Stimulated activated CD4-positive, alpha-beta T cell treated with anti-CD3 and anti-CD28 coated beads, TNF-alpha, amount 100 ng/mL, for 4 hours (primary cell): ENCODE measurements around the gene HDAC10.

Experiments
- DNase-seq, 3 experiments: peaks; one replicate each; pipeline ENCODE4 v3.0.0-alpha.2; 2020; ENCODE audit warnings: low read depth in 3 of 3

Gene HDAC10

DNA sequence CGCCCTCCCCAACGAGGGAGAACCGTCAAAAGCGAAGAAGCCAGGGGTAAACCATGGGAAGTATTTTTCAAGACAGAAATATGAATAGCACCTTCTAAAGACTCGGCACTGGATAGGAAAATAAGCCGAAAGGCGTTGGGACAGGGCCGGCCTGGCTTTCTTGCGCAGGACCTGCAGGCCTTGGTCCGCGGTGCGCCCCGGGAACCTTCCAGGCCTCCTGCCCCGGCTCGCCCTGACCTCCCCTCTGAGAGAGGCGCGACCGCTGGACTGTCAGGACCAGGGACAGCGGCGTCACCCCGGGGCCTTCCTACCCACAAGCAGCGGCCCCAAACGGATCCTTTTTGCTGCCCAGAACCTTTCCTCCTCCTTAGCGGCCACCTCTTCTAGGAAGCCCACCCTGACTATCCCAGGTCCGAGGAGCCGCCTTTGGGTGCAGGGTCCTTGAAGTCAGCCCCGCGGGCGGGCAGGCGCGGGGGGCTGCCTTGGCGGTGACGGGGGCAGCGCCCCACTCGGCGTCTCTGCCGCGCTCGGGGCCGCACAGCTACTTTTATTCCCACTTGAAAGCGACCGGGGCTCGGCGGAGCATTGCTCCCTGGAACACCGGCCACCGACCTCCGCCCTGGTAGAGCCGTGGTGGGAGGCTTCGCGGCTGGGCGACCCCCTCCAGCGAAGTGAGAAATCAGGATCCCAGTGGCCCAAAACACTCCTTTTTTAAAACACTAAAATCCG lies 19.8 kb upstream of the HDAC10 start:
- peak; percentile 34 to 48 (median 45) for DNase-seq

DNA sequence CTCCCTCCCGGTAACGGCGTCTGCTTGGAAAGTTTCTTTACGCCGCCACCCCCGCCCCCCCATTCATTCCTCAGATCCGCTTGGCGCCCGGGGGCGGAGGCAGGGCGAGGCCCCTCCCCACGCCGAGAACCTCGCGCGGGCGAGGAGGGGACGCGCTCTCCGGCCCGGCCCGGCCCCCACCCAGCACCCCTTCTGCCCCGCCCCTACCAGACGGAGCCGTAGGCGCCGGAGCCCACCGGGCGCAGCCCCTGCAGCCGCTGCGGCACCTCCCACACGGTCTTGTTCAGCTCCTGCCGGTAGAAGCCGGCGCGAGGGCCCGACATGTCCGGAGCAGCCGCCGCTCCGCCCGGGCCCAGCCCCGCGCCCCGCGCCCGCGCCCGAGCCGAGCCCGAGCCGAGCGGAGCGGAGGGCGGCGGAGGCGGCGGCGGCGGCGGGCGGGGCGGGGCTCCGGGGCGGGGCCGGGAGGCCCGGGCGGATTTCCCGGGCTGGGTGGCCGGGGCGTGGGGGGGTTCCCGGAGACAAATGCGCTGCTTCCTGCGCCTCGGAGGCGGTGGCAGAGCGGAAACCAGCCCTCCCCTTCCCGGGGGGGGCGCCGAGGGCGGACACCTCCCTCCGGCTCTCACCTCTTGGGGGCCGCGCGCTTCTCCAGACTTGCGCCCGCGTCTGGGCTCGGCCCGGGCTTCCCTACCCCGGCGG lies 19.1 kb upstream of the HDAC10 start, which contains the start of gene MAPK11:
MAPK11 (minus strand) TSS at position 411 of the 696 bp plus-strand sequence; CDS start at position 323, 88 bp downstream.
- peak; percentile 53 to 63 (median 57) for DNase-seq

DNA sequence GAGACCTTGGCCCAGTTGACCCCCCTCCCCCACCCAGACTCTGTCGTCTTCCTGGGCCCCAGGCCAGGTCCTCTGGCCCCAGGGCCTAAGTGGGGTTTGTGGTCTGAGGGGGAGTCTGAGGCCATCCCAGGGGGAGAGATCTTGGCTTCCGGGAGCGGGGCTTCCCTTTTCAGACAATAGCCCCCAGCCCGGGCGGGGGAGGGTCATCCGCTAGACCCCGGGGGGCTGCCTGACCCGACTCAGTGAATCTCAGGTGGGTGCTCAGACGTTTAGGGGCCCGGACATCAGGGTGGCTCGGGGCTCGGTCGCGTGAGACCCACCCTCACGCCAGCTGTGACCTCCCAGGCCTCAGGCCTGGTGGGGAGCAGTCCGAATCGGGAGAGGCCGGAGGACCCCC lies 18.5 kb upstream of the HDAC10 start:
- DNase-seq: no peak

DNA sequence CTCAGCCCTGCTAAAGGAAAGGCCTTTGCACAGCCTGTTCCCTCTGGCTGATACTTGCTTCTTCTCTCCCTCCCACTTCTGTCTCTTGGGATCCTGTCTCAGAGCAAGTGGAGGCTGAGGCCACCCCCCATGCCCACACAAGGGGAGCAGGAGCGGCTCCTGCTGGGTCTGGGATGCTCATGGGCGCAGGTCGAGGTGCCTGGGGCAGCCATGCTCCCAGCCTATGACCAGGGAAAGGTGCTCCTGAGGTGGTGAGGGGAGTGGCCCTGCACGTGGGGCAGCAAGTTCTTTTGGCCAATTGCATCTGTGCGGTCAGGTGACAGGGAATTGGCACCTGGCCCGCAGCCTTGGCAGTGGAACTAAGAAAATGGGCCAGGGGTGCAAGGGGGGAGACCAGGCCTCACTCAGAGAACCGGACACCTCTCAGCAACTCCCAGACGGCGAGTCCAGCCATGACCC lies 17.6 kb upstream of the HDAC10 start:
- DNase-seq: no peak

DNA sequence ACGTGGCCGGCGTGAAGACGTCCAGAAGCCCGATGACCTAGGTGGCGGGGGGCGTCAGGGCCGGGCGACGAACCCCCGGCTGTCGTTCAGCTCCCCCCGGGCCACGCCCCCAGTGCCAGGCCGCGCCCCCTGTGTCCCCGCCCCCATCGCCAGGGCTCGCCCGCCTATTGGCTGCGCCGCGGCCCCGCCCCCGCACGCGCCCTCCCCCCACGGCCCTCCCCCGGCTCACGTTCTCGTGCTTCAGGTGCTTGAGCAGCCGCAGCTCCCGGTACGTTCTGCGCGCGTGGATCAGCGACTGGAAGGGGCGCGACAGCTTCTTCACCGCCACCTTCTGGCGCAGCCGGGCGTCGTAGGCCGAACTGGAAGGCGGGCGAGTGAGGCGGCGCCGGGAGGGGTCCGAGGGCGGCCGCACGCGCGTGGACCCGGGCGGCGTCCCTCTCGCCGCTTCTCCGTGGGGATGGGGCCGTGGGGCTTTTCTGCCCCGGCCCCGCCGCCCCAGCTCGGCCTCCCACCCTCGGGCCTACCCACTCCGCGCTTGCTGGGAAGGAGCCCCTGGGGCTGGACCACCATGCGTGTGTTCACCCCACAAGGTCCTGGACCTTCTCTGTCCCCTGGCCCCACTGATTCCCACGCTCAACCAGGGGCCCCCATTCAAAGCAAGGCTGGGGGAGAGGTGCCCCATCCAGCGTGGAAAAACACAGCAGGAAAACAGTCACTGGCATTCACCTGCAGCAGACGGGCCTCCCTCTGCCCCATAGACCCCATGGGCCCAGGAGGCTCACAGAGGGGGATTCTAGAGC lies 16.7 kb upstream of the HDAC10 start:
- DNase-seq: peak in 2 of 3 experiments; percentile 27 to 39

DNA sequence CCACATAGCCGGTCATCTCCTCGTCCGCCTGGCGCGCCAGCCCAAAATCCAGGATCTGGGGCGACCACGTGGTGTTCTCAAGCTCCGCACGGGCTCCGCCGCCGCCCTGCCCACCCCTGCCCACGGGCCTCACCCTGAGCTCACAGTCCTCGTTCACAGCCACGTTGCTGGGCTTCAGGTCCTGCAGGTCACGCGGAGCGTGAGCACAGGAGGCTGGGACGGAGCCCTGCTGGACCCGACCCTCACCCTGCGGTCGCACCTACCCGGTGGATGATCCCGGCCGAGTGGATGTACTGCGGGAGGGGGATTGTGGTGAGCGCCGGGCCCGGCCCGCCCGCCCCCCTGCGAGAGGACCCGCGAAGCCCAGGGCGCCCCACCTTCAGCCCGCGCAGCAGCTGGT lies 15.9 kb upstream of the HDAC10 start:
- DNase-seq: no peak

DNA sequence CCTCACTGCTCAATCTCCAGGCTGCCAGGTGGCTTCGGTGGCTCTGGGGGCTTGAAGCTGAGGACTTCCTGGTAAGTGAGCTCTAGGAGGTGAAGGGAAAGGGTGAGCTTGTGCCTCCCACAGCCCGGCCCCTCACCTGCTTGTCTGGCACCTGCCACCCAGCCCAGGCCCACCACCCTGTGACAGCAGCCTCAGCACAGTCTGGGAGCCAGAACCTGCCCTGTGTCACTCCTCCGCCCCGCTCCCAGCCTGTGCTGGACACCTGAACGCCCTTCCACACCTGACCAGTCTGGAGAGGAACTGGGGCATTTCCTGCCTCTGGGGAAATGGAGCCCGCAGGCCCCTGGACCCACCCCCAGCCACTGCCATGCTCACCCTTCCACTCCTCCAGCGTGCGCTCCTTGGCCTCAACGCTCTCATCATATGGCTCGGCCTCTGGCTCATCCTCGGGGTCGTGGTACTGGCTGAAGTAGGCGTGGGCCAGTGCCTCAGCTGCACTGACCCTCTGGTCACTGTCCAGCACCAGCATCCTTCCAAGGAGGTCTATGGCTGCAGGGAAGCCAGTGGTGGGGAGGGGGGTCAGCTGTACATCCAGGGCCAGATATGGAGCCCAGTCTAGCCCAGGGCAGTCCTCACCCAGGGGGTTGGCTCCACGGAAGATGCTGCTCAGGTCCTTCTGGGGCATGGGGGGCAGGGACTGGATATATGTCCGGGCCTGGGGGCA lies 14.0 kb upstream of the HDAC10 start:
- no peak for DNase-seq

DNA sequence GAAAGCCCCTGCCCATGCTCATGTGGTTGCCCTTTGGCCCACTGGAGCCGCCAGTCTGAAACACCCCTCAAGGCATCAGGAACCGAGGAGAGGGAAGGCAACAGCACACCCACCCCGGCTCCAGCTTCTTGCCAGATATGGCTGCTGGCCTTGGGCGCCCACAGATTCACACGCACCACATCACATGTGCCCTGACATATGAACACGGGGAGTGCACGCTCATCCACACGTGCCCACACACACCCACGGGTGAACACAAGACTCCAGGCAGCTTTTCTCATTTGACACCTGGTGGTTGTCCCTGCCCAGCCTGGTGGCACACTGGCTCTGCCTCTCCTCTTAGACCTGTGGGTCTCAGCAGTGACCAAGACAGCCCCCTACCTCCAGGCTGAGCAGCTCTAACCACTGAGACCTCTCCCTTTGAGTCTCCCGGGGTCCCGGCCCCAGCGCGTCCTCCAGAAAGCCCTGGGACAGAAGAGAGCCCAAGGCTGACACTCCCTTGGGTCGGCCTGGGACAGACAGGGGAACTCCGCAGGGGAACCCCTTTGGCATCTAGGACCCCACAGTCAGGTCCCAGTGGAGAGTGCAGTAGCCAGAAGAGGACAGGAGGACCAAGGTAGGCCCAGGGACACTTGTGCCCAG lies 13.2 kb upstream of the HDAC10 start:
- DNase-seq: no peak

DNA sequence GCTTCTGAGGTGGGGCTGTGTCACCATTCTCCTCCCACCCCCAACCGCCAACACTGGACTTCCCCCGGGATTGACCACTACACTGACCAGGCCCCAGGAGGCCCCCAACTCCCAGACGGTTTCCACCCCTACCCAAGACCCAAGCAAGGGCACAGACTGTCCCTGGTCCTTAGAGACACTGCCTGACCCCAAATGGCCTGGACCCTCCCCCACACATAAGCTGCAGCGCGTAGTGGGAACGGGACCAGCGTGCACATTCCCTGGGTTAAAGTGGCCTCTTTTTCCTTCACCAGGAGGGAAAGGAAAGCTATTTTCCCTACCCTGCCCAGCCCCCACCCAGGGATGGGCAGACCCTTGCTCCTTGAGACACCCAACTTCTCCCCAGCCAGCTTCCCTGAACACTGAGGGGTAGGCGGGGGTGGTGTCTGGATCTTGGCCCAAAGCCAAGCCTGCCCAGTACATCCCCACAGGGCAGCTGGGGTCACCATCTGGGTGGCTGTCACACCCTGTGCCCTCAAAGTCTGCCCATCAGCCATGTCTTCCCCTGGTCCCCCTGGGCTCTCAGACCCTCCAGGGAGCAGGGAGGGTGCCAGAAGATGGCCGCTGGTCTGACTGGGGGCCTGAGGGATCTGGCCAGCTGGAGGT lies 12.0 kb upstream of the HDAC10 start:
- no peak for DNase-seq

DNA sequence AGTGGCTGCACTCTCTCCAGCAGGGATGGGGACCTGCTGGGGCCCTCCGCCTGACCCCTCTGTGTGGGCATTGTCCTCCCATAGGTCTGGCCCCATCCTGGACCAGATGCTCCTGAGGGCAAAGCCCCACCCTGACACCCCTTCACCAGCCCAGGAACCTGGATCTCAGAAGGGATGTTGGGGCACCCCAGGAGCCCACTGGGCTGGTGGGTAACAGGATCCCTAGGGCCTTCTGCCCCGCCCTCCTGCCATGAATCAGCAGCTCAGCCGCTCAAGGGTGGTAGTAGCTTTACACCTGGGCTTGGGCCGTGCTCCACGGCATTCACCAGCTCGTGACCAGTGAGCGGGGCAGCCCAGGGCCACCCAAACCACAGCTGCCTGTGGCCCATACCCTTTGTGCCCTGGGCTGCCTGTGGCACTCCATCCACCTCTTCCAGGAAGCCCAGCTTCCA lies 11.4 kb upstream of the HDAC10 start:
- DNase-seq: no peak

DNA sequence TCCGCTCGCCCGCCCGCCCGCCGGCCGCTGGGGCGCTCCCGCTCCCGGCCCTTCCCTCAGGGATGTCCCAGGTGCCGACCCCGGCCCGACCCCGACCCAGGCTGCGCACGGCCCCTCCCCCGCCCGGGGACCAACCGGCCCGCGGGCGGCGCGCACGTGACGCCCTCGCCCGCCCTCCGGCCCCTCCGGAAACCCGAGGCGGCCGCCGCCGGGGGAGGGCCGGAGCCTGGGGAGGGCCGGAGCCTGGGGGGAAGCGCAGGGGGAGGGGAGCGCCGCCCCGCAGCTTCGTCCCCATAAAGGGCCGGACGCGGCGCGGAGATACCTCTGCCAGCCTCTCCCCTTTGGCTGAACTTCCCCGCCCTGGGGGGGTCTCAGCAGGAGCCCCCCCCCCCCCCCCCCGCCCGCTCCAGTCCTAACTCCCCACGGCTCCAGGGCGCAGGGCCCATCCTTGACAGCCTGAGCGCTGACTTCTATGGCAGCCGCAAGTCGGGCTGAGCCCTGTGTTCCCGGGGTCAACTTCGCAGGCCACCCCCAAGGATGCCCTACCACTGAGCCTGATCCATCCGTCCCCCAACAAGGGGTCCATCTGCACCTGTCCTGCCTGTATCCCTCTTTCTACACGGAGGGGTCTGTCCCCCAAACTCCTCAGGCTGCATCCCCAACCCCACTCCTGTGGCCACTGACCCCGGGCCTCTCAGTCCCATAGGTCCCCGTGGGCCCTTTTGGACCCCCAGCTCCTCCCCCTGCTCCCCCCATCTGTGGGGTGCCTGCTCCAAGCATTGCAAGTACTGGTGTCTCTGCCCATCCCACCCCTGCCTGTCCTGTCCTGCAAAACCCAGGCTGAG lies 10.8 kb upstream of the HDAC10 start, which contains the start of gene MAPK12:
MAPK12 (minus strand) TSS at position 69 of the 845 bp plus-strand sequence. CDS start 174 bp downstream, outside the sequence.
- DNase-seq: no peak

DNA sequence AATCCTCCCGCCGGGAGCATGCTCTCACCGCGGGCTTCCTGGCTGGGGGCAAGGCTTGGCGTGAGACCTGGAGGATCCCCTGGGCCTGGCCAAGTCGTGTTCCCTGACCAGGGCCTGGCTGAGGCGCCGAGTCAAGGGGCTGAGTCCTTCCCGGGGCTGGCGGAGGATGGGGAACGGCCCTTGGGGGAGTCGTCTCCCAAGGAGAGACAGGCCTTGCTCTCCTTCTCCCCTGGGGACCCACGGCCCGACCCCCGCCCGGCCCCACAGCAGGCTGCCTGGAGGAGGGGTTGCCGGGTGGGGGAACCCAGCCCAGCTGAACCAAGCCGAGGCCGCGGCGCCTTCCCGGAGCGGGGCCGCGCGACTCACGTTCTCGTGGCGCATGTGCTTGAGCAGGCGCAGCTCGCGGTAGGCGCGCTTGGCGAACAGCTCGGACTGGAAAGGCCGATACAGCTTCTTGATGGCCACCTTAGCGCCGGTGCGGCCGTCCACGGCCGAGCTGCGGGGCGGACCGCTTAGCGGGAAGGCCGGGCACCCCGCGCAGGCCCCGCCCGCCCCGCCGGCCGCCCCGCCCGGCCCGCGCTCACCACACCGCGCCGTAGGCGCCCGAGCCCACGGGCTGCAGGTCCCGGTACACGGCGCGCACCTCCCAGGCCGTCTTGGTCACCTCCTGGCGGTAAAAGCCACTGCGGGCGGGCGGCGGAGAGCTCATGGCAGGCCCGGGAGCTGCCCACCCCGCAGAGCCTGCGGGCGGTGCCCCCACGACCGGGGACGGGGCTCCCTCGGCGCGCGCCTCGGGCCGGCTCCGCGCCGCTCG lies 9.9 kb upstream of the HDAC10 start:
- no peak for DNase-seq

DNA sequence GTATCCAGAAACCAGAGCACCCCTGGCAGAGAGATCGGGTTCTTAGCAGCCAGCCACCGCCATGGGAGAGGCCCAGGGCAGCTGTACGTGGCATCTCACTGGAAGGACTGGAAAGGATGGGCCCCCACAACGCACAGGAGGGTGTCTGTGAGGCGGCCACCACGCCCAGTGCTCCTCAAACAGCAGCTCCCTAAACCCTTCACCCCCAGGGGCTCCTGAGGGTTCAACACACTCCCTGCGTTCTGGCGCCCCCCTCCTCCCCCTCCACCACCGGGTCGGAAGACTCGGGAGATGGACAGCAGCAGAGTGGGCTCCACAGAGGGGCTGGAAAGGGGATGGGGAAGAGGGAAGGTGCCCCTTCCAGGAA lies 9.4 kb upstream of the HDAC10 start:
- no peak for DNase-seq

DNA sequence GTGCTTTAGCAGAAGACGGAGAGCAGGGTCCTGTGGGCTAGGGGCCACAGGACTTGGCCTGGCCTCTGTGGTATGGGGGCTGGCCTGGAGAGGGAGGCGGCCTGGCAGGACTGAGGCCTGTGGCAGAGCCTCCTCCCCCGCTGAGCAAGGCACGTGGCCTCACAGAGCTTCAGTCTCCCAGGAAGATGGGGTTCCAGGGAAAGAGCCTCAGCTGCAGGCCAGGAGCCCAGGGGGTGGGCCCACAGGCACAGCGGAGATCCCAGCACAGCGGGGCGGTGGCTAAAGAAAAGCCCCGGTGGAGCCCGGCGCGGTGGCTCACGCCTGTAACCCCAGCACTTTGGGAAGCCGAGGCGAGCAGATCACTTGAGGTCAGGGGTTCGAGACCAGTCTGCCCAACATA lies 8.2 kb upstream of the HDAC10 start:
- DNase-seq: no peak

DNA sequence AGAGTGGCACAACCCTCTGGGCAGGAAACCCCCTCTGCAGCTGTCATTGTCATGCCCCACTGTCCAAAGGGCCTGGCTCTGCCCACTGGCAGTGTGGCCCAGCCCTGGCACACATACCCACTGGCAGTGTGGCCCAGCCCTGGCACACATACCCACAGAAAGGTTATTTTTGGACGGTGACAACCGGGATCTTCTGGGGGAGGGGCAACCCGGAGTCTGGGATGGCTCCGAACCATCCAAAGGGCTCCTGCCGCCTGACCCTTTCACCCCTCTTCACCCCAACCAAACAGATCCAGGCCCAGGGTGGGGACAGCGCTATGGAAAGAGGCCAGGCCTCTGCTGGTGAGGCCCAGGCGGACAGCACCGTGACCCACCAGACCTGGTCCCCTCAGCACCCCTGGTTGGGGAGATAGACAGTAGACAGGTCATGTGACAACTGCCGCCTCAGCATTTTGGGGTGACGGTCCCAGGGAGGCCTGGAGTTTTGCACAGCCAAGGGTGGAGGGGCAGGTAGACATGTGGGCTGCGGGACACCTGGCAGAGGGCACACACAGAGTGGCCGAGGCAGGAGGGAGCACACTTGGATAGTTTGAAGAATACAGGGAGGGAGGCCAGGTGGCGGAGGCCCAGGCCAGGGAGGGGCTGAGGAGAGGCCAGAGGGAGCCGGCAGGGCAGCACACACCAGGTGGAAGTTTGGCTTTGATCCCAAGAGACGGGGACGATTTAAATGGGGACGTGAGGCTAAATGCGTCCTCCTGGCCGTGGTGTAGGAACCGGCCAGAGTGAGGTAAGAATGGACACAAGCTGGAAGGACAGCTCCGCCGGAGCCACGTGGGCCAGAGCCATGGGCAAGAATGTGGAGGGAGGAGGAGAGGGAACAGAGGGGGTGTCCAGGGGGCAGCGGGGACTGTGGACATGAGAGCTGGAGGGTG lies 7.6 kb upstream of the HDAC10 start:
- no peak for DNase-seq

DNA sequence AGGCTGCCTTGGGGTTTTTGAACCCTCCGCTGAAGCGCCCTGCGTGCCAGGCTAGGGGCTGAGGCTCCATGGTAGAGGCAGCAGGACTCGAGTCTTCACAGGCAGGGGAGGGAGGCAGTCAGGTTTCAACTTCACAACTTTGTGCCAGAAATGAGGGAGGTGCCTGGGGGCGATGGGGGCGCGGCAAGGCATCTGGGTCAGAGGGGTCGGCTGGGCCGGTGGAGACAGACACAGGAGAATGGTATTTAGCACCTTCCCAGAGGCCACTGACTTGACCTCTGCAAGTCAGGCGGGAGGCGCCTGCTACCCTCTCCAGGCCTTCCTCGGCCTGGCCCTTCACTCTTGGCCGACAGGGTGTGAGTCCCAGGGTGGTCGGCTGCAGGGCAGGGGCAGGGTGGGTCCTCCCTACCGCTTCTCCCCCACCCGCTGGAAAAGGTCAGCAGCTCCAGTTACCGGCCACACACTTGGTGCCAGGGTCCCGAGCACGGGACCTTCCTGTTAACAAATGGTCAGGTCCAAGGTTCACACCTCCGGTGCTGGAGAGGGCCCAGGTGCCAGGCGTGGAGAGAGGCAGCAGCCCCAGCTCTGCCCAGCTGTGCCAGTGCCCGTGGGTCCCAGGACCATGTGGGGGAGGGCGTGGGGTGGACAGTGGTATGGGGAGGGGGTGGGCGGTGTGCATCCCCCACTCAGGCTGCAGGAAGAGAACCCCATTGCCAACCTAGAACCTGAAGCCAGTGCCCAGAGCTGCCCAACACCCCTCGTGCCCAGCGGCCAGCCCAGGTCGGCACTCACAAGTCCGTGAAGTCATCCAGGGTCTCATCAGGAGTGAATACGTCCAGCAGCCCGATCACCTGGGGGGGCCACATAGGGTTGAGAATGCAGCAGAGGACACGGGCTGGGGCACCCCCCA lies 6.6 kb upstream of the HDAC10 start:
- DNase-seq: no peak

DNA sequence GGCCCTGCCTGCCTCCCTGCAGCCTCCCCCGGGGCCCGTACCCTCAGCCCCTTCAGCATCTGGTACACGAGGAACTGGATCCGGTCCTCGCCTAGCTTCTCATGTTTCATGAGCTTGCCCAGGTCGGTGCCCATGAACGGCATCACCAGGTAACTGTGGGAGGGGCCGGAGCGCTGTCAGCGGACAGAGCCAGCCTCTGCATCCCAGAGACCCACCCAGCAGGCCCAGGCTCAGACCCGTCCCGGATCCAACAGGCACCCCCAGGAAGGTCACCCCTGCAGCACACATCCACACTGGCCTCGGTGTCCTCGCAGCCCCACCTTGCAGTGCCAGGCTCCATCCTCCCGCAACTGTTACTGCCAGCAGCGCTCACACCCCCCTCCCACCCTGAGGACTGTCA lies 6.0 kb upstream of the HDAC10 start:
- DNase-seq: no peak
